Astrocyte of the cerebellum (primary cell): ENCODE results near the gene AGXT.
A peak's percentile ranks its signal among the peaks of the same experiment; 100 is the strongest.

Experiments
- DNase-seq: peaks from one replicate; pipeline ENCODE4 v3.0.0-alpha.2; 2011; ENCODE audit warnings: low read depth
- H3K4me3 ChIP-seq: 2 replicates; pipeline ENCODE4 v1.5.1; 2011; ENCODE audit warnings: mild to moderate bottlenecking, low read depth, low read length, moderate library complexity
- in situ Hi-C: cut with HindIII; loops from 2 replicates; pipeline ENCODE4 v1.10.0; 2017; ENCODE audit warnings: low sequenced_read_pairs
- TF ChIP-seq, protein P1 (sequence below): IDR thresholded peaks from 2 replicates; pipeline ENCODE4 v1.5.1; 2012; ENCODE audit warnings: low read length, low read depth, moderate library complexity, mild to moderate bottlenecking; ENCODE audit errors: missing control alignments

AGXT gene

DNA sequence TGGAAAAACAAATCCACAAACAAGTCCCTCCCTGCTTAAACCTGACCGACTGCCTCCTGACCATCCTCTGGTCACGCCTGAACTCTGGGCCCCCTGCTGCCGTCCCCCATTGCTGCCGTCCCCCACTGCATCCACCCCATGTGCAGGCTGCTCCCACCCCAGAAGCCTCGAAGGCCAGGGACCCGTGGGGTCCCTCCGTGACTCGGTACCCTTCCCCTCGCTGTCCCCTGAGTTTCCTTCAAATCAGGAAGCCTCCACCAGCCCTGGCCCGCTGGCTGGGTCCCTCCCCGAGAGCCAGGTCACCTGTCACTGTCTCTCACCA lies 17.9 kb upstream of the AGXT start:
- in situ Hi-C loops, result no loop called here
- DNase-seq, result no peak
- TF ChIP-seq, protein P1, sequence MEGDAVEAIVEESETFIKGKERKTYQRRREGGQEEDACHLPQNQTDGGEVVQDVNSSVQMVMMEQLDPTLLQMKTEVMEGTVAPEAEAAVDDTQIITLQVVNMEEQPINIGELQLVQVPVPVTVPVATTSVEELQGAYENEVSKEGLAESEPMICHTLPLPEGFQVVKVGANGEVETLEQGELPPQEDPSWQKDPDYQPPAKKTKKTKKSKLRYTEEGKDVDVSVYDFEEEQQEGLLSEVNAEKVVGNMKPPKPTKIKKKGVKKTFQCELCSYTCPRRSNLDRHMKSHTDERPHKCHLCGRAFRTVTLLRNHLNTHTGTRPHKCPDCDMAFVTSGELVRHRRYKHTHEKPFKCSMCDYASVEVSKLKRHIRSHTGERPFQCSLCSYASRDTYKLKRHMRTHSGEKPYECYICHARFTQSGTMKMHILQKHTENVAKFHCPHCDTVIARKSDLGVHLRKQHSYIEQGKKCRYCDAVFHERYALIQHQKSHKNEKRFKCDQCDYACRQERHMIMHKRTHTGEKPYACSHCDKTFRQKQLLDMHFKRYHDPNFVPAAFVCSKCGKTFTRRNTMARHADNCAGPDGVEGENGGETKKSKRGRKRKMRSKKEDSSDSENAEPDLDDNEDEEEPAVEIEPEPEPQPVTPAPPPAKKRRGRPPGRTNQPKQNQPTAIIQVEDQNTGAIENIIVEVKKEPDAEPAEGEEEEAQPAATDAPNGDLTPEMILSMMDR, result no peak
- H3K4me3 ChIP-seq, result no peak overlapping the region

DNA sequence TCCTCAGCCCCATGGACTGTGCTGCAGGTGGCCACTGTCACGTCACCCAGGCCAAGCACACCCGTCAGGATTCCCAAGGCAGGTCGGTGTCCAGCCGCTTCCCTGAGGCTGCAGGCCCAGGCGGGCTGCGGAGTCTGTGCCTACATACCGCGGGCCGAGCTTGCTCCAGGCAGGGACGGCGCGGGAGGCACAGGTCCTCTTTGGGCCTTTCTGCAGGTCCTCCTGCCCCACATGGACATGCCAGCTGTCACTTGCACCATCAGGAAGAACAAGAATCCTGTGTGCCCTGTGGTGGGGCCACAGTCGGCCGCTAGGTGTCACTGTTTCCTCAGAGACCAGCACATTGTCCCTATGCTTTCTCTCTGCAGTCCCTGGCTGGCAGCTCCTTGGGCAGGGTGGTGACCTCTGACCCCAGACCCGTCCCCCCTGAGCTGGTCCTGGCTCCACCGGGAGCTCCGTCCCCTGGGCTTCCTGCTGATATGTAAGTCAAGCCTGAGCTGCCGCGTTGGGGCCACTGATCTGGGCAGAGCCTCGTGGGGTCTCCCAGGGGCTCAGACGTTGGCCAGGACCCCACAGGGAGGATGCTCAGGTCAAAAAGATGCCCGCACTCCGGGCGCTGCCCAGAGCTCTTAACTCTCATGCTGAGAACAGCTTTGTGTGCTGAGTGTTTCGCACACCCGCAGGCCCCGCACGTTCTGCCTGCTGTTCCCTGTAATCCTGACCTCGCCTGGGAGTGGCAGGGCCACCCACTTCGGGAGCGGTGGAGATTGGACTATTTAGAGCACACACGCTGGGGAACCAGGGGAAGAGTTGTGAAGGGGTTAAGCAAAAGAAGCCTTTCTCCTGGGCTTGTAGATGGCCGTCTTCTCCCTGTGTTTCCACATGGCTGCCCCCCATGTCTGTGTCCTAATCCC lies 17.3 kb upstream of the AGXT start:
- TF ChIP-seq, protein P1, result peak; percentile 95
- in situ Hi-C loops, result no loop called here
- DNase-seq, result peak; percentile 52
- H3K4me3 ChIP-seq, result no peak overlapping the region

- in situ Hi-C loops, result no loop called here
- TF ChIP-seq, protein P1, result no peak
- no peak for DNase-seq
- H3K4me3 ChIP-seq, result no peak overlapping the region
Measured at GRCh38 chr2:240852671-240853314, 15.8 kb upstream of the AGXT start.

DNA sequence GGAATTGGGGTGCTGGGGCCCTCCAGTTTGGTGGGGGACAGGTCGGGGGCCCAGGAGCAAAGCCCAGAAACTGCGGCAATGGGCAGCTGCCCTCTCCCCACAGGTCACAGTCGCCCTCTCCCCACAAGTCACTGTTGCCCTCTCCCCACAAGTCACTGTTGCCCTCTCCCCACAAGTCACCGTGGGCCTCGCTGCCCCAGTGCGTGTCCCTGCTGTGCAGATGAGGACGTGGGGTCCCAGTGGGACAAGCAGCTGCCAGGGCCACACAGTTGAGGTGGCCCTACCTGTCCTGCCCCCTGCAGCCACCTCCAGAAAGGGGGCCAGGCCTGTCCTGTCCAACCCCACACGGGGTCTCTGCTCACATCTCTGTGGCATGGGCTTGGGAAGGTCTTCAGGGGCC lies 13.0 kb upstream of the AGXT start:
- in situ Hi-C loops, result no loop called here

GRCh38 chr2:240856151-240856980 lies 12.3 kb upstream of the AGXT start:
- in situ Hi-C loops, result no loop called here
- DNase-seq, result no peak
- TF ChIP-seq, protein P1, result peak; percentile 16
- no peak overlapping the region for H3K4me3 ChIP-seq

More for the DNA sequence above, 13.0 kb upstream of the AGXT start:
- TF ChIP-seq, protein P1, result no peak
- no peak for DNase-seq
- no peak overlapping the region for H3K4me3 ChIP-seq
